D721Med (cell line): ENCODE measurements around the gene IFT122.

Source experiments
- DNase-seq: peaks from one replicate; pipeline ENCODE4 v3.0.0; 2011; ENCODE audit warnings: low spot score; ENCODE audit not compliant: insufficient read length
- FAIRE-seq: peaks from 2 replicates; lab custom pipeline; 2011; peaks lifted over from hg19 to GRCh38; lab: Jason Lieb, UNC
- CTCF ChIP-seq: IDR thresholded peaks from 2 replicates; pipeline ENCODE4 v1.5.1; 2012; ENCODE audit warnings: mild to moderate bottlenecking, control low read depth; ENCODE audit not compliant: insufficient read depth; ENCODE audit errors: missing control alignments

The IFT122 gene

GRCh38 chr3:129517516-129517915, 77.5 kb downstream of the IFT122 start:
- FAIRE-seq, result no peak
- no peak for TF ChIP-seq CTCF
- no peak for DNase-seq

GRCh38 chr3:129518038-129518561, 78.1 kb downstream of the IFT122 start:
- TF ChIP-seq CTCF, result no peak
- no peak for DNase-seq
- no peak for FAIRE-seq

- no peak for TF ChIP-seq CTCF
- DNase-seq (no peak), FAIRE-seq (no peak)
Observed at GRCh38 chr3:129518581-129518980, 78.6 kb downstream of the IFT122 start.

- FAIRE-seq (no peak), DNase-seq (no peak)
- TF ChIP-seq CTCF, result no peak
Observed at GRCh38 chr3:129519449-129519848, 79.4 kb downstream of the IFT122 start.

- no peak for FAIRE-seq
- TF ChIP-seq CTCF, result no peak
- DNase-seq, result no peak
Observed at GRCh38 chr3:129519896-129520715, 80.1 kb downstream of the IFT122 start.

GRCh38 chr3:129520960-129521359, 80.9 kb downstream of the IFT122 start:
- no peak for DNase-seq
- FAIRE-seq, result no peak
- TF ChIP-seq CTCF, result no peak

- FAIRE-seq, result no peak
- no peak for DNase-seq
- TF ChIP-seq CTCF, result no peak
Observed at GRCh38 chr3:129521611-129522010, 81.6 kb downstream of the IFT122 start.
